ENCODE results near the gene TOMM40.

The TOMM40 gene

GRCh38 chr19:44869733-44870470 lies 21.2 kb upstream of the TOMM40 start:
- Histone ChIP-seq H3K4me1 (ENCODE audit: insufficient read depth, low read length, poor library complexity, severe bottlenecking) (no peaks in the 10 kb centered on the region), H3K36me3 (ENCODE audit: insufficient read depth, low read length) (no peaks in the 10 kb centered on the region)

GRCh38 chr19:44871809-44872208 lies 19.2 kb upstream of the TOMM40 start:
- no peaks in the 10 kb centered on the region for H3K79me2 ChIP-seq (ENCODE audit: insufficient read depth, low read length)
- no peak overlapping the region for H3K4me2 ChIP-seq (ENCODE audit: low read depth, low read length, poor library complexity, severe bottlenecking)
- H3K9me3 ChIP-seq (ENCODE audit: insufficient read depth, low read depth, low read length), result no peaks in the 10 kb centered on the region
- no peak overlapping the region for H3K4me3 ChIP-seq (ENCODE audit: low read length, poor library complexity, severe bottlenecking)
- no peak overlapping the region for H2AFZ ChIP-seq (ENCODE audit: low read length)
- peaks cover under 1% of the 10 kb centered on the region for H3K4me1 ChIP-seq (ENCODE audit: insufficient read depth, low read length, poor library complexity, severe bottlenecking)
- no peaks in the 10 kb centered on the region for H3K9me2 ChIP-seq (replicated peaks; ENCODE audit: low read depth, low read length)
- no peak for TF ChIP-seq EZH2phosphoT487 (IDR thresholded peaks at IDR 0.05; ENCODE audit: borderline replicate concordance)
- H3K27me3 ChIP-seq (ENCODE audit: insufficient read depth, low read length, poor library complexity, severe bottlenecking), result no peaks in the 10 kb centered on the region
- H4K20me1 ChIP-seq (ENCODE audit: insufficient read depth, low read length, poor library complexity, severe bottlenecking), result no peaks in the 10 kb centered on the region
- H3K36me3 ChIP-seq (ENCODE audit: insufficient read depth, low read length), result no peaks in the 10 kb centered on the region
- H3F3A ChIP-seq (ENCODE audit: low read depth), result no peaks in the 10 kb centered on the region
- no peak overlapping the region for H3K9ac ChIP-seq (ENCODE audit: low read depth, low read length, poor library complexity, severe bottlenecking)

More at GRCh38 chr19:44869733-44870470, 21.2 kb upstream of the TOMM40 start:
- Histone ChIP-seq H3K9me3 (ENCODE audit: insufficient read depth, low read depth, low read length) (no peaks in the 10 kb centered on the region), H3K4me2 (ENCODE audit: low read depth, low read length, poor library complexity, severe bottlenecking) (no peak overlapping the region), H3F3A (ENCODE audit: low read depth) (no peaks in the 10 kb centered on the region), H3K9ac (ENCODE audit: low read depth, low read length, poor library complexity, severe bottlenecking) (no peak overlapping the region), H3K4me3 (ENCODE audit: low read length, poor library complexity, severe bottlenecking) (no peak overlapping the region), H3K9me2 (replicated peaks; ENCODE audit: low read depth, low read length) (no peaks in the 10 kb centered on the region), H4K20me1 (ENCODE audit: insufficient read depth, low read length, poor library complexity, severe bottlenecking) (no peaks in the 10 kb centered on the region), H3K27me3 (ENCODE audit: insufficient read depth, low read length, poor library complexity, severe bottlenecking) (no peaks in the 10 kb centered on the region), H3K79me2 (ENCODE audit: insufficient read depth, low read length) (no peaks in the 10 kb centered on the region), H2AFZ (ENCODE audit: low read length) (no peak overlapping the region)
- TF ChIP-seq CTCF (conservative IDR thresholded peaks at IDR 0.05; ENCODE audit: low read length) (no peak), EZH2phosphoT487 (IDR thresholded peaks at IDR 0.05; ENCODE audit: borderline replicate concordance) (no peak)

GRCh38 chr19:44872661-44873060 lies 18.4 kb upstream of the TOMM40 start:
- H3F3A ChIP-seq (ENCODE audit: low read depth), result no peaks in the 10 kb centered on the region
- H3K36me3 ChIP-seq (ENCODE audit: insufficient read depth, low read length), result no peaks in the 10 kb centered on the region
- H3K79me2 ChIP-seq (ENCODE audit: insufficient read depth, low read length), result no peaks in the 10 kb centered on the region

More at GRCh38 chr19:44872661-44873060, 18.4 kb upstream of the TOMM40 start:
- H3K9ac ChIP-seq (ENCODE audit: low read depth, low read length, poor library complexity, severe bottlenecking), result no peak overlapping the region
- TF ChIP-seq EZH2phosphoT487 (IDR thresholded peaks at IDR 0.05; ENCODE audit: borderline replicate concordance) (no peak), CTCF (conservative IDR thresholded peaks at IDR 0.05; ENCODE audit: low read length) (no peak)
- H3K9me3 ChIP-seq (ENCODE audit: insufficient read depth, low read depth, low read length), result no peaks in the 10 kb centered on the region
- no peaks in the 10 kb centered on the region for H3K27me3 ChIP-seq (ENCODE audit: insufficient read depth, low read length, poor library complexity, severe bottlenecking)
- no peaks in the 10 kb centered on the region for H4K20me1 ChIP-seq (ENCODE audit: insufficient read depth, low read length, poor library complexity, severe bottlenecking)
- H3K4me1 ChIP-seq (ENCODE audit: insufficient read depth, low read length, poor library complexity, severe bottlenecking), result peaks cover 9% of the 10 kb centered on the region
- no peak overlapping the region for H2AFZ ChIP-seq (ENCODE audit: low read length)
- no peaks in the 10 kb centered on the region for H3K9me2 ChIP-seq (replicated peaks; ENCODE audit: low read depth, low read length)
- no peak overlapping the region for H3K4me2 ChIP-seq (ENCODE audit: low read depth, low read length, poor library complexity, severe bottlenecking)
- H3K4me3 ChIP-seq (ENCODE audit: low read length, poor library complexity, severe bottlenecking), result no peak overlapping the region

Data from Loucy (cell line).